GM21825 (cell line): ENCODE data around the gene PPM1F.
"Not testable (repeated sequence)": the region's sequence is repeated elsewhere in the genome, so short reads cannot be mapped to it uniquely, and the experiment has no call there.

ENCODE experiments used
- ATAC-seq: cut with Tn5 transposase; IDR thresholded peaks from one replicate; pipeline ENCODE4 v1.9.1; 2021; ENCODE audit warnings: mild to moderate bottlenecking, moderate library complexity; ENCODE audit not compliant: unreplicated experiment

The PPM1F gene

DNA sequence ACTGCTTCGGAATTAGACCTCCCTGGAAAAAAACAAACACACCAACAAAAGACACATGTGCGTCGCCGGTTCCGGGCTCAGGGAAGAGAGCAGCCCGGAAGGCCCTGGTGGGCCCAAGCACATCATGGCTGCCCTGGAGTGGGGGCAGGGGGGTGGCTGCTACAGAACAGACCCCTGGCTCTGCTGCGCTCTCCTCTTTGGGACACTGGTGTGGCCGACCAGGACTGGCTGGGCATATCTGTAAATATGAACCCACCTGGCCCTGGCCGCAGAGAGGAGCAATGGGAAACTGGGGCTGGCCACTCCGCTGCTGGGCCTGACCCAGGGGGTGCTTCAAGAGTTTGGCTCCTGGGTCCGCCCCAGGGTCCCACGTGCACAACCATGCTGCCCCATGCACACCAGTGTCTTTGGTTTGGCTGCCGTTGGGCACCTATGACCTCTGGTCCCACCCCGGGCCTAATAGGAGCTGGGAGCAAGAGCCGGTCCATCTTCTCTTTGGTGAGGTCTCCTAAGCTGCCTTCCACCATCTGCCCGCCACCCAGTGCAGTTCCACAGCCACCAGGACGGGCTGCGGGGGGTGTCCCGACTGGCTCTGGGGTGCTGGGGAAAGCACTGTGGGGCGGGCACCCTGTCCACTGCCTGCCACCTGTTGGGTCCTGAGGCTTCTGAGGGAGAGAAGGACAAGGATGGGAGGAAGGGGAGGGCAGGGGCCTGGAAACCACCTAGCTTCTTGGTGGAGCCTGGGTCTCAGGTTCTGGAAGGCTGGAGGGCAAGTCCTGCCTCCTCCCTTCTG lies 30.1 kb downstream of the PPM1F start:
- no peak for ATAC-seq

DNA sequence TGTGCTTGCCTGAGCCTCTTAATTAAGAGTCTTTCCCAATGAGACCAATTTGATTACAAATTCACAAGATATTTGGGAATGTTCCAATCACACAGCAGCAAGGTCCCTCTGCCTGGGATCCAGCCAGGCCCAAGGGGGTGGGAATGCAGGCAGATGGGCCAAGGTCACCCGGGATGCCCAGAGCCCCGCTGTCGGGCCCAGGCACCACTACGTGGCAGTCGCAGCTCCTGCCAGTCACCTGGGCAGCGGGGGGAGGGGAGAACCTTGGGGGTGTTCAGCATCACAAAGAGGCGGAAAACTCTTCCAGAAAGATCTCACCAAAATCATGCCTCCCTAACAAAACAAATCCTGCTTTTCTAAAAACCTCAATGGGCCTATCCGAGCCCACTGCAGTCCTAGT lies 30.9 kb downstream of the PPM1F start:
- no peak for ATAC-seq

DNA sequence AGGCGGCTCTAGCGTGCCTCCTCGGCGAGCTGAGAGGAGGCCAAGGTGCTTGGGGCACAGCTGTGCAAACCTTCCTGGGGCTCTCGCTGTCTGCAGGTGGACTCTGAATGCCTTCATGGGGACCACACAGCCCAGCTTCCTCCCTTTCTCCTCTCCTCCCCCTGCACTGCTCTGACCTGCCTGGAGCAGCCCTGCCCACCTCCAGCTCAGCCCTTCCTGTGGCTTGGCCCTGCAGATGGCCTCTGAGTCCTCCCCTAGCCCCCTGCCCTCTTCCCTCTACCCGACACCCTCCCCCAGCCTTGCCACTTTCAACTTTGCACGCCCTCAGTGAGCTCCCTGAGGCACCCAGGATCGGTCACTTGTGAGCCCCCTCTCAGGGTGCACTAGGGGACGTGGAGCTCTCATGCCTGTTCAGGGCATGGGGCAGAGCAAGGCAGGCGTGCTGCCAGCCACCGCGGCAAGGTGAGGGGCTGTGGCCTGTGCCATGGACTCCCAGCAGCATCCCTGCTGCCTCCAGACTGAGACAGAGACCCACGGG lies 31.4 kb downstream of the PPM1F start:
- ATAC-seq, result no peak

DNA sequence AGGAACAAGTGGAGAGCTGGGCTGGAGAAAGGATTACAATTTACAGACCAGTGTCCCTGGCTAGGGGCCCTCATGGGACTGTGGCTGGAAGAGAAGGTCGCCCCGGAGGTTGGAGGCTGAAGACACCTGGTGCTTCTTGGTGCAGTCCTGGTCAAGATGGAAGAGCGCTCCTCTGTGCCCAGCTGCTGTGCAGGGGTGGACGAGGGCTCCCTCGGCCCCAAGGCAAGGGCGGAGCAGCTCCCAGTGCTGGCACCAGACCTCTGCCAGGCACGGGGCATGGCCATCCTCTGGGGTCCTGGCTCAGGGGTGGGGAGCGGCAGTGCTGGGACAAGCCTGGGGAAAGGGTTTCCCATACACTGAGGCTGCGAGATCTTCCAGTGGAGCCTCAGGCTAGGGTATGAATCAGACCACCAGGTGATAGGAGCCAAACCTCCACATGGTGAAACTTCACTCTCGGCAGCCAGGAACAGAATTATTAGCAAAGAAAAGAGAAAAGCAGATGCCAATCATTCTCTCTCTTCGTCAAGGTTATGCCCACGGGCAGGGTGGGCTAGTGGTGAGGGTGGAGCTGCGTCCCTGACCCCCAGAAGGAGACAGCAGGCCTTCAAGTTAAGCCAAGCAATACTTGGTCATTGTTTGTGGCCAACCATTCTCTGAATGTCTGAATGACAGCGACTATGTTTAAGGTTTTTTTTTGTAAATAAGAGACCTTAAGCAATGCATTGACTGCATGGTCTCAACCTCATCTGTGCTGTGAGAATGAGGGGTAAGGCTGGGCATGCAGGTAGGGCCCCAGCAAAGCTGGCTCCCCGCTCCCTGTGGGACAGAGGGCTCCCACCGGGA lies 32.1 kb downstream of the PPM1F start:
- no peak for ATAC-seq

DNA sequence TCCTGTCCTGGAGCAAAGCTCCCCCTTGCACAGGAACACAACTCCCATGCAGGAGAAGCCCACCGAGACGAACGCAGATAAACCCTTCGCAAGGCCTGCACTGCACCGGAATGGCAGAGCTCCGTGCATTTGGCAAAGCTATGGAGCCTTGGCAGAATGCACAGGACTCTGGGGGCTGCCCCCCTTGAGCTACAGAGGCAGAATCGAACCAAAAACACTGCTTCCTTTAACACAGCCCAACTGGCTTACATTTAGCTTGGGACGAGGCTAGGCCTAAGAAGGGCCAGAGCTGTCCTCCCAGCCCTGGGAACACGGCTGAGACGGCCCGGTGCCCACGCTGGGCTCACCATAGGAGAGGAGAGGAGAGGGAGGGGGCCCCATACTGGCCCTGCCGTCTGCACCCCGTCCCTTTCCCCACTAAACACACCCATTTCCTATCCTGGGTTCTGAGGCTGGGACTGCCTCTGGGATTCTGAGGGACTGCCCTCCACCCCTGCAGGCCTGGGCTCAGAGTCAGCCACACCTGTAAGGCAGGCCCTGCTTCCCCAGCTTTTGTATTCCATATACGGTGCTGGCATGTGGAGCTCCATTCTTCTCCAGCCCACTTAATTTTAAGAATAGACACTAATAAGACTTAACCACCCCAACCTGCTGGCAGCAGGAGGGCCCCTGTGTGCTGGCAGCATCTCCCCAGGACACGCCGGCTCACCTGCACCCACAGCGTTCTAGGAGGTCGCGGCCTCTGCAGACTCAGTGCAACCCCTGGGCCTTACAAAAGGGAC lies 32.9 kb downstream of the PPM1F start:
- no peak for ATAC-seq

DNA sequence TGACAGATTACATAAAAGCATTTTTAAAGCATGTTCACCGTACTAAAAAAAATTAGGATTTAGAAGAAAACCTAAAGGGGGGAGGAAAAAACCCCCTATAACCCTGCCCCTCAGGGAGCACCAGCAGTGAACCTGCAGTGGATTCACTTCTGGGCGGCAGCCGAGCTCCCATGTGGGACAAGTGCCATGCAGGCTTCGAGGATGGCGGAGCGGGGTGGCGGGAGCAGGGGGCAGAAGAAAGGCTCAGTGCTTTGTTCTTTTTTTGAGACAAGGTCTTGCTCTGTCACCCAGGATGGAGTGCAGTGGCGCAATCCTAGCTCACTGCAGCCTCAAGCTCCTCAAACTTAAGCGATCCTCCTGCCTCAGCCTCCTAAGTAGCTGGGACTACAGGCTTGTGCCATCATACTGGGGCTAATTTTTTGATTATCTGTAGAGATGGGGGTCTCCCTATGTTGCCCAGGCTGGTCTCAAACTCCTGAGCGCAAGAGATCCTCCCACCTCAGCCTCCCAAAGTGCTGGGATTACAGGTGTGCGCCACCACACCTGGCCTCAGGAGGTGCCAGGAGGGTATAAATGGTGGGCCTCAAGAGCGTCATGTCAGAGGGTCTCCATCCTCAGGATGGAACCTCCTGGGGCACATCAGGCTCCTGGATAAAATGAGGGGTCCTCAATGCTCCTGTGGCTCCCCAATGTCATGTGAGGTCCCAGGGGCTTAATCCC lies 34.0 kb downstream of the PPM1F start:
- ATAC-seq, result no peak

DNA sequence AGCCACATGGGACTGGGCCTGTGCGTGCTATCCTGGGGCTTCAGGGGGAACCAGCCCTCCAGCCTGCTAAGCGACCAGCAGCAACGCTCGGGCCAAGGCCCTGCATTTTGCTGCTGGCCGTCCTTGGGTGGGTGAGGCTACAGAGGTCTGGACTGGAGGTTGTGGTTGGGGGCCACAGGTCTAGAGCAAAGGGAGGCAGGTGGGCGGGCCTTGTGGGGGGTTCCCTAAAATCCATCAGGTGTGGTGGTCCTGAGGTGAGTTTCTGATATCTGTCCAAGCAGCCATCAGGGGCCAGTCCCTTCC lies 34.7 kb downstream of the PPM1F start:
- ATAC-seq, result no peak

DNA sequence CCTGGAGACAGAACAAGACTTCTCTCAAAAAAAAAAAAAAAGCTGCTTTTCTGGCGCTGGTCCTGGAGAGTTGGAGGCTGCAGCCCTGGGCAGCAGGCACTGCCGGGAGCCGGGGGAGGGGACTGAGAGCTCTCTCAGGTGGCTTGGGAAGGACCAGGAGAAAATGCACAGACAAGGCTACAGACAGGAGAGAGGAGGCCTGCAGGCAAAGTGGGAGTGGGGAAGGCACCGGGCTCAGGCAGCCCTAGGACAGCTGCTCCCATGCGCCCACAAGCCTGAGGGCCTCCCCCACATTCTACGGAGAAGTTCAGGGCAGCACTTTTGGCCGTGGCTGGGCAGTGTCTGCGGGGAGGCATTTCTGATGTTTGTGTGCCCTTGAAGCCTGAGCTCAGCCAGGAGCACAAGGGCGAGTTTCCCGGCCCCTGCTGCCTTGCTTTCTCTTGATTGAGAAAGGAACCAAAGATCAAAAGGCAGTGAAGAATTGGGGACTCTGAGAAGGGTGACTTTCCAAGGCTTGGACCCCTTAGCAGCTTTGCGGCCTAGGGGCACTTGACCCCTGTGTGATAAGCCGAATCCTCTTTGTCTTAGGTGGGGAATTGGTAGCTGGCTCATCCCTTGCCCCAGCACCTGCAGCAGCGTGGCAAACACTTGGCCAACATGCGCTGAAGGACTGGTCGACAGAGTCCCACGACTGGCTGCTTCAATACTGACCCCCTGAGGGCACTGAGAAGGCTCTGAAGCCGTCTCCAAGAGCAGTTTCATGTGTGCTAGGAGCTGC lies 35.3 kb downstream of the PPM1F start:
- no peak for ATAC-seq

DNA sequence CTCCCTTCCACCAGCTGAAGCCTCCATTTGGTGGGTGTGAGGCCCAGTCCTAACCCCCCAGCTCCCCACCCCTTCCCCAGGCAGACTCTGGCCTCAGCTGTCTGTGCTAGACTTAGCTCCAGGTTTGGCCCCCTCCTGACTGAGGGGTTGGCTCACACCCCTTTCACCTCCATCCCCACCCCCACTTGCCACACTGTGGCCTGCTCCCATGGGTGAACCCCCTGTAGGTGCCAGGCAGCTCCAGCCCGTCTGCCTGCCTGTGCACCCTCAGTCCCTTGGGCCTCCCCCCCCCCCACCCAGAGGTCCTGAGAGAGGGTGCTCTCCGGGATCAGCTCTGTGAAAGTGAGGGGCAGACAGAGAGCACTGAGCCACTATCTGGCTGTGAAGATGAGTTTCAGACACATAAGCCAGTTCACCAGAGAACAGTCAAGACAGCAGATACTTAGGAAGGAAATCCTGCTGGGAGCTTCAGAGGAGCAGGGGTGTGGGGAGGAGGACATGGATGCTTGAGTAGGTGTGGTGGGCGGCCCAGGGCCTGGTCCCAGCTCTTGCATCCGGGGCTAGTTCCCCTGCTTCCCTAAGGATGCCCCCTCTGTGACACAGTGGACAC lies 36.2 kb downstream of the PPM1F start:
- no peak for ATAC-seq

DNA sequence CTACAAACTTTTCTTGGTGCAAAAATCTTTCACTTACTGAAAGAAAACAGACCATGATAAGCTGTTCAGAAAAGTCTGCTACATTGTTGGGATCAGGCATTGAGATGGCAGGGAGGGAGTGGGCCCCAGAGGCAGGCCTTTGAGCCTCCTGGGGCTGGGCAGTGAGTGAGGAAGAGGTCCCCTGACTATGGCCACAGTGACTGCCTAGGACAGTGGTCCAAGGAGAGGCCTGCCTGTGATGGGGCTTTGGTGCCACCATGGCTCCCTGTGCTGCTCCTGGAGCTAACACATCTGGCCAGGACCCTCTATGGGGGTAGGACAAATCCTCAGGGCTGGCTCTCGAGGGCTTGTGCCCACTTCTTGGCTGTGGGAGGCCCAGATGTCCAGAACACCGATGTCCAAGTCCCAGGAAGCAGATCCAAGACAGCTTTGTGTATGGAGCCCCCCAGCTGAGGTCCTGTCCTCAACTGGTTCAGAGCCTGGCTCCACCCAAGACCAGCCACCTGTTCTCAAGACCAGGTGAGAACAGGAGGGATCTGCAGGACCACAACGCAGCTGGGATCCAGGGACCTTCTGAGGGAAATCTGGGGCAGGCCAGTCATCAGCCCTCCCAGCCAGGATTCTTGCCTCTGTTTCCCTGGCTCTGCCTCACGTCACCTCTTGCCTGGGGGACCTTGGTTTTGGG lies 36.9 kb downstream of the PPM1F start:
- no peak for ATAC-seq

DNA sequence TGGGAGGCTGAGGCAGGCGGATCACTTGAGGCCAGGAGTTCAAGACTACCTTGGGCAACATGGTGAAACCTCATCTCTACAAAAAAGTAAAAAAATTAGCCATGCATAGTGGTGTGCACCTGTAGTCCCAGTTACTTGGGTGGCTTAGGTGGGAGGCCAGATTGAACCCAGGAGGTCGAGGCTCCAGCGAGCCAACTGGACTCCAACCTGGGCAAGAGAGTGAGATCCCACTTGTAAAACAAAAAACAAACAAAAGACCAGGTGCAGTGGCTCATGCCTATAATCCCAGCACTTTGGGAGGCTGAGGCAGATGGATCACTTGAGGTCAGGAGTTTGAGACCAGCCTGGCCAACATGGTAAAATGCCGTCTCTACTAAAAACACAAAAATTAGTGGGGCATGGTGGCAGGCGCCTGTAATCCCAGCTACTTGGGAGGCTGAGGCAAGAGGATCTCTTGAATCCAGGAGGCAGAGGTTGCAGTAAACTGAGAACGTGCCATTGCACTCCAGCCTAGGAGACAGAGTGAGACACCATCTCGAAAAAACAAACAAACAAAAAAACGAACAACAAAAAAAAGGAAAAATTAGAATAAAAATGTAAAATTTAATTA lies 38.5 kb downstream of the PPM1F start:
- not testable (repeated sequence) for ATAC-seq

DNA sequence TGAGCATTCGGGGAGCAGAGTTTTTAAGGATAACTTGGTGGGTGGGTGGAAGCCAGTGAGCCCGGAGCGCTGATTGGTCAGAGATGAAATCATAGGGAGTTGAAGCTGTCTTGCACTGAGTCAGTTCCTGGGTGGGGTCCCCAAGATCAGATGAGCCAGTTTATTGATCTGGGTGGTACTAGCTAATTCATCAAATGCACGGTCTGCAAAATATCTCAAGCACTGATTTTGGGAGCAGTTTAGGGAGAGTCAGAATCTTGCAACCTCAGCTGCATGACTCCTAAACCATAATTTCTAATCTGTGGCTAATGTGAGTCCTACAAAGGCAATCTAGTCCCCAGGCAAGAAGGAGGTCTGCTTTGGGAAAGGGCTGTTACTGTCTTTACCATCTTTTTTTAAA lies 42.3 kb downstream of the PPM1F start:
- not testable (repeated sequence) for ATAC-seq

DNA sequence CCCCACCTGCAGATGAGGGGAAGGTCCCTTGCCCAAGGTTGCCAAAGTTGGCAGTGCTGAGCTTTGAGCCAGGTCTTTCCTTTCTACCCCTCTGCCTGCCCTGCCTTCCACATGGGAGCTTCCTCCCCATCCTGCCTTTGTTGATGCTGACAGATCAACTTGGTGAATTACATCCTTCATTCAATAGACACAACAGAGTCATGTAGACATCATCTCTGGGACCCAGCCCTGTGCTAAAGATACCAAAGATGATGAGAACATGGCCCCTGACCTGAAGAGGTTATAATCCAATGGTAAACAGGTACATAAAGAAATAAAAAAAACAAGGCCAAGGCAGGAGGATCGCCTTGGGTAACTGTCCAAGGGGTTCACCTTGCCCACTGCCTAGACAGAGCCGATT lies 42.8 kb downstream of the PPM1F start:
- ATAC-seq, result no peak

DNA sequence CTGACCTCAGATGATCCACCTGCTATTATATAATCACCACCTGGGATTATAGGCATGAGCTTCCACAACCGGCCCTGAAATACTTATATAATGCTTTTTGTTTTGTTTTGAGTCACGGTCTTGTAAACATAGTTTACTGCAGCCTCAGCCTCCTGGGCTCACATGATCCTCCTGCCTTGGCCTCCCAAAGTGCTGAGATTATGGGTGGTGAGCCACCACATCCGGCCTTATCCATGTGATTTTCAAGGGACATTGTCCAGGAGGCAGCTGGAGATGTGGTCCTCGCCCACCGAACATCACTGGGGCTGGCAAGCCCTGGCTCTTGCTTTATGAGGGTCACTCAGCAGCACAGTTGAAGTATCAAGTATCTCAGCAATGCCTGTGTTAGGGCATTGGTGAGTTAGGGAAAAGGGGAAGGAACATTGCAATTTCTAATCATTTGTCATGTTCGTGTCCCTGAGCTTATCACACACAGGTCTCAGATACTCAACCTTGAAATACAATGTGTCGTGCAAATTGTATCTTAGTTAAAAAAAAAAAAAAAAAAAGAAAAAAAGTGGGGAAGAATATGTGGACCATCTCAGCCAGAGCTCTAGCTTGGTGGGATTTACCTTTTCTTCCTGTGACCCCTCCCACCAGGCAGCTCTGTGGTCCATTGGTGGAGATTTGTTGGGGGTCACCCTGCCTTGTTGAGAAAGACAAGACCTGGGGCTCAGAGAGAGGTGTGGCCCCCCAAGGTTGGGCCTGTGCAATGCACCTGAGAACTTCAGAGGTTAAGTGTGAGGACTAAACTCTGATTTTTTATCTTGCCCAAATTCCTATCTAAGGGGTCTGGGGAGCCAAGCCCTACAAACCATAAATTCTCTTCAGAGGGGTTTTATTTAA lies 44.8 kb downstream of the PPM1F start:
- ATAC-seq, result no peak

DNA sequence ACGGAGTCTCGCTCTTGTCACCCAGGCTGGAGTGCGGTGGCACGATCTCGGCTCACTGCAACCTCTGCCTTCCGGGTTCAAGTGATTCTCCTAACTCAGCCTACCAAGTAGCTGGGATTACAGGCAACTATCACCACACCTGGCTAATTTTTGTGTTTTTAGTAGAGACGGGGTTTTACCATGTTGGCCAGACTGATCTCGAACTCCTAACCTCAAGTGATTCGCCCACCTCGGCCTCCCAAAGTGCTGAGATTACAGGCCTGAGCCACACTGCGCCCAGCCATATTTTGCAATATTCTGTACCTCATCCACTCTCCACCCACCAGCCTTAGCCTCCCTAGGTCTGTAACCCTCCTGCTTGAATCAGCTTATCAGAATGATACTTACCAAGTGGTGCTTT lies 47.4 kb downstream of the PPM1F start:
- ATAC-seq, result not testable (repeated sequence)

DNA sequence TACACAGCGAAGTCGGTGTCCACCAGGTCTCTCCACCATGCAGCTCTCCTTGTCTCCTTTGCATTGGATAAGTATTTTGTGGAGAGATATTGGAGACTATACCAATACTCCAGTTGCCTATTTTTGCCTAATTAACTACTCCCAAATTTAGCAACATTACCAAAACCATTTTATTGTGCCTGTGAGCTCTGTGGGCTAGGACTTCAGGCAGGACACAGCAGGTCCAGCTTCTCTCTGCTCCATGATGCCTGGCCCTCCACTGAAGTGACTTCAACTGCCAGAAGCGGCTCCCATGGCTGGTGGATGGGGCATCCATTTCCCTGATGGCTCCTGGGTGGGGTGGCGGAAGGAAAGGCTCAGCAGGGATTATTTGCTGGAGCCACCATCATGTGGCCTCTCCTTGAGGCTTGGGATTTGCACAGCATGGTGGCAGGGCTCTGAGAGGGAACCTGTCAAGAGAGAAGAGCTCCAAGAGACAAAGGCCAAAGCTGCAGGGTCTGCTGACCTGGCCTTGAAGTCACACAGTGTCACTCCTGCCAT lies 48.3 kb downstream of the PPM1F start:
- ATAC-seq, result no peak

DNA sequence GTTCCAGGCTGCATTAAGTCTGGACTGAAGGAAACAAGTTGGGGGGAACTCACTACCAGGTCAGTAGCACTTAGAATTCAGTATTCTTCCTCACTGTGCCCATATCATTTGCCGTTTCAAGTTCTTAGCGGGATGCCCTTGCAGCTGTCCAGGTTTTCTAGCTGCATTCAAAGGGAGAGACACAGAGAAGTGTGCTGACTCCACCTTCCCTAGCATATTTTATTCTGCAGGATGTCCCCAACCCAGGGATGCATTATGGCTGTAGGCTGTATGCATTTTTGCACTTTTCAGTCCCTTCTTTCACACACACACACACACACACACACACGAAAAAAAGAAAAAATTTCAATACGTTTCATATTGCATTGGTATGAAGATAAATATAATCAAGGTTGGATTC lies 49.4 kb downstream of the PPM1F start:
- ATAC-seq, result no peak
